ENCODE data around the gene CDH3.

- TF ChIP-seq CTCF (IDR thresholded peaks at IDR 0.05) (no peak), POLR2A (IDR thresholded peaks at IDR 0.05) (no peak)
Measured at GRCh38 chr16:68608330-68608729, 36.8 kb upstream of the CDH3 start.
